CD4-positive, alpha-beta T cell (primary cell): Measurements from ENCODE around the gene CCDC50. TPM values are rescaled to one million over a fixed set of nuclear protein-coding genes. Genes with fewer than 3 reads are reported as not detected.

Experiments
- ATAC-seq: fragments of 200-7000 bp; cut with Tn5 transposase; one replicate; pipeline ENCODE4 v1.10.0; 2022; ENCODE audit warnings: mild to moderate bottlenecking; ENCODE audit not compliant: poor library complexity
- CTCF ChIA-PET: fragments of 350-600 bp; sonication (Branson Sonifier 250); formaldehyde crosslinking; loops from one replicate; lab custom pipeline; 2021; ENCODE audit warnings: antibody characterized with exemption, inconsistent platforms; lab: Charles Lee
- POLR2A ChIA-PET: fragments of 350-600 bp; sonication (Branson Sonifier 250); formaldehyde crosslinking; loops from one replicate; lab custom pipeline; 2021; ENCODE audit warnings: antibody characterized with exemption, inconsistent platforms; lab: Charles Lee
- DNase-seq, 14 experiments: peaks; one replicate each; pipeline ENCODE4 v3.0.0-alpha.2; 2013 to 2020; ENCODE audit warnings: mixed read lengths in 2 of 14
- H3K27ac ChIP-seq, 2 donors: one replicate each; pipeline versions ENCODE4 v1.5.1 to v1.7.0; 2013; ENCODE audit warnings: low read length in 2 of 2, low read depth in 1 of 2, mild to moderate bottlenecking in 1 of 2
- H3K27me3 ChIP-seq, 2 experiments: 1 replicate in 1 of 2; 2 replicates in 1 of 2; pipeline versions ENCODE4 v1.6.1 to v1.7.0; 2013; ENCODE audit warnings: low read length in 2 of 2, control low read depth in 1 of 2, mild to moderate bottlenecking in 1 of 2, moderate library complexity in 1 of 2; ENCODE audit not compliant: insufficient read depth in 2 of 2, control insufficient read depth in 1 of 2
- H3K36me3 ChIP-seq: one replicate; pipeline ENCODE4 v1.6.1; 2013; ENCODE audit warnings: low read length, control low read depth; ENCODE audit not compliant: insufficient read depth
- H3K4me1 ChIP-seq: one replicate; pipeline ENCODE4 v1.6.1; 2013; ENCODE audit warnings: low read length, control low read depth; ENCODE audit not compliant: insufficient read depth
- H3K4me3 ChIP-seq: one replicate; pipeline ENCODE4 v1.5.1; 2013; ENCODE audit warnings: mild to moderate bottlenecking, low read length, moderate library complexity
- H3K9me3 ChIP-seq, 2 experiments: 1 replicate in 1 of 2; 2 replicates in 1 of 2; pipeline versions ENCODE4 v1.6.1 to v1.7.0; 2013; ENCODE audit warnings: low read length in 2 of 2, mild to moderate bottlenecking in 2 of 2, control low read depth in 1 of 2, moderate library complexity in 1 of 2; ENCODE audit not compliant: control insufficient read depth in 1 of 2, insufficient read depth in 1 of 2
- H3K27ac Mint-ChIP-seq: one replicate; pipeline ENCODE4 v1.8.0; 2020; ENCODE audit warnings: mixed read lengths
- H3K27me3 Mint-ChIP-seq: one replicate; pipeline ENCODE4 v1.8.0; 2021; ENCODE audit warnings: mixed read lengths
- H3K36me3 Mint-ChIP-seq: one replicate; pipeline ENCODE4 v1.8.0; 2021; ENCODE audit warnings: low read depth, mixed read lengths
- H3K4me1 Mint-ChIP-seq: one replicate; pipeline ENCODE4 v1.8.0; 2021; ENCODE audit warnings: low read depth, mixed read lengths
- H3K4me3 Mint-ChIP-seq: one replicate; pipeline ENCODE4 v1.8.0; 2020; ENCODE audit warnings: mild to moderate bottlenecking, mixed read lengths
- H3K9me3 Mint-ChIP-seq: one replicate; pipeline ENCODE4 v1.8.0; 2020; ENCODE audit warnings: mixed read lengths
- intact Hi-C, 2 experiments: fragments of 100-400 bp; cut with DNase I in 1 of 2; cut with micrococcal nuclease in 1 of 2; formaldehyde crosslinking; loops; one replicate each; pipeline versions ENCODE4 v1.15.1 to v1.9.0; 2023 to 2025; cut with DNase I, micrococcal nuclease
- total RNA-seq, 174 experiments: library from RNA in 2 of 174; stranded (reverse) in 2 of 174; gene quantifications; one replicate each; pipeline ENCODE4 v1.2.3 and lab custom pipeline; 2021 to 2026
- TF ChIP-seq, protein P1 (sequence below): fragments of 200-600 bp; IDR thresholded peaks from one replicate; pipeline ENCODE4 v1.8.0; 2022; ENCODE audit warnings: antibody characterized with exemption, mild to moderate bottlenecking

CCDC50 gene
- total RNA-seq, 2 experiments from 2014 or later, result 16.7 to 16.8 TPM

DNA sequence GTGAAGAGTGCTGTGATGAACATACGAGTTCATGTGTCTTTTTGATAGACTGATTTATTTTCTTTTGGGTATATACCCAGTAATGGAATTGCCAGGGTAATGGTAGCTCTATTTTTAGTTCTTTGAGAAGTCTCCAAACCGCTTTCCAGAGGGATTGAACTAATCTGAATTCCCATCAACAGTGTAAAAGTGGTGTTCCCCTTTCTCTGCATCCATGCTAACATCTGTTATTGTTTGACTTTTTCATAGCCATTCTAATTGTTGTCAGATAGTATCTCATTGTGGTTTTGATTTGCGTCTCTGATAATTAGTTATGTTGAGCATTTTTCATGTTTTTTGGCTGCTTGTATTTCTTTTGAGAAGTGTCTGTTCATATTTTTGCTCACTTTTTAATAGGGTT, 55.9 kb downstream of the CCDC50 start:
- H3K27ac Mint-ChIP-seq, result no peak overlapping the region
- Histone ChIP-seq H3K27me3 (no peaks in the 10 kb centered on the region), H3K36me3 (no peaks in the 10 kb centered on the region), H3K4me3 (no peak overlapping the region), H3K4me1 (no peaks in the 10 kb centered on the region), H3K27ac (no peak overlapping the region), H3K9me3 (no peaks in the 10 kb centered on the region)
- intact Hi-C loops, result loop anchor here in 1 of 2 experiments (10.0 kb wide), 1 partner anchor 140 kb away; no protein-coding TSS in a partner anchor
- no peak for ATAC-seq
- ChIA-PET POLR2A (no interaction called here), CTCF (no interaction called here)
- no peaks in the 10 kb centered on the region for H3K9me3 Mint-ChIP-seq
- H3K4me3 Mint-ChIP-seq, result no peak overlapping the region
- TF ChIP-seq, protein P1, sequence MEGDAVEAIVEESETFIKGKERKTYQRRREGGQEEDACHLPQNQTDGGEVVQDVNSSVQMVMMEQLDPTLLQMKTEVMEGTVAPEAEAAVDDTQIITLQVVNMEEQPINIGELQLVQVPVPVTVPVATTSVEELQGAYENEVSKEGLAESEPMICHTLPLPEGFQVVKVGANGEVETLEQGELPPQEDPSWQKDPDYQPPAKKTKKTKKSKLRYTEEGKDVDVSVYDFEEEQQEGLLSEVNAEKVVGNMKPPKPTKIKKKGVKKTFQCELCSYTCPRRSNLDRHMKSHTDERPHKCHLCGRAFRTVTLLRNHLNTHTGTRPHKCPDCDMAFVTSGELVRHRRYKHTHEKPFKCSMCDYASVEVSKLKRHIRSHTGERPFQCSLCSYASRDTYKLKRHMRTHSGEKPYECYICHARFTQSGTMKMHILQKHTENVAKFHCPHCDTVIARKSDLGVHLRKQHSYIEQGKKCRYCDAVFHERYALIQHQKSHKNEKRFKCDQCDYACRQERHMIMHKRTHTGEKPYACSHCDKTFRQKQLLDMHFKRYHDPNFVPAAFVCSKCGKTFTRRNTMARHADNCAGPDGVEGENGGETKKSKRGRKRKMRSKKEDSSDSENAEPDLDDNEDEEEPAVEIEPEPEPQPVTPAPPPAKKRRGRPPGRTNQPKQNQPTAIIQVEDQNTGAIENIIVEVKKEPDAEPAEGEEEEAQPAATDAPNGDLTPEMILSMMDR, result no peak
- H3K27me3 Mint-ChIP-seq, result no peaks in the 10 kb centered on the region
- peaks cover 13% of the 10 kb centered on the region for H3K36me3 Mint-ChIP-seq
- peaks cover 7% of the 10 kb centered on the region for H3K4me1 Mint-ChIP-seq
- no peak for DNase-seq

DNA sequence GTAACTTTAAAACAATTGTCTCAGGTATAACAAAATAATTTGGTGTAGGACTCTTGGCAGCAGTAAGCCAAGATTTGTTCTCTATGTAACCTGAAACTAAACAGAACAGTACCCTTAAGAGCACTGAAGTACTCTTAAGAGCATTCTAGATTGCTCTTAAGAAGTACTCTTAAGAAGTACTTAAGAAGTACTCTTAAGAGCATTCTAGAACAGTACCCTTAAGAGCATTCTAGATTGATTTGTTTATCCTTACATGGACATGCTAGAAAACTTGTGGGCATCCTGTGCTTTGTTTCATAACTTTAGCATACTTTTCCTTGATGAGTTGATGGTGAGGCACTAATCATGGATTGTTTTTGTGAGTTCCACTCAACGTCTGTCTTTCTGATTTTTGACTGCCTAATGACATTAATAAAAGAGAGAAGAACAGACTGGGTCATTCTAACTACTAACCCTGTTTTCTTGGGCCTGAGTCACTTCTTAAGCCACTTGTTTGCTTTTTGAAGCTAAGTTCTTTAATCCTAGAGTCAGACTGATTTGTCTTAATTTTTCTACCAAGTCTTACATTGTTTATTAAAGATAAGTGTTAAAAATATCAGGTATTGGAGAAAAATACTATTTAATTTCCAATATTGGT, 58.4 kb downstream of the CCDC50 start:
- H3K4me1 ChIP-seq, result no peaks in the 10 kb centered on the region
- no peak overlapping the region for H3K4me3 Mint-ChIP-seq
- H3K4me3 ChIP-seq, result no peak overlapping the region
- H3K9me3 ChIP-seq, result no peaks in the 10 kb centered on the region
- no peak overlapping the region for H3K27ac ChIP-seq
- no peak overlapping the region for H3K27ac Mint-ChIP-seq
- no peak for ATAC-seq
- H3K27me3 ChIP-seq, result no peaks in the 10 kb centered on the region
- H3K36me3 ChIP-seq, result no peaks in the 10 kb centered on the region
- ChIA-PET CTCF (no interaction called here), POLR2A (no interaction called here)
- H3K27me3 Mint-ChIP-seq, result no peaks in the 10 kb centered on the region
- intact Hi-C loops, result loop anchor here in 1 of 2 experiments (10.0 kb wide), 1 partner anchor 143 kb away; no protein-coding TSS in a partner anchor
- DNase-seq, result no peak
- TF ChIP-seq, protein P1, result no peak
- H3K9me3 Mint-ChIP-seq, result no peaks in the 10 kb centered on the region
- H3K4me1 Mint-ChIP-seq, result no peaks in the 10 kb centered on the region
- H3K36me3 Mint-ChIP-seq, result peaks cover 7% of the 10 kb centered on the region

DNA sequence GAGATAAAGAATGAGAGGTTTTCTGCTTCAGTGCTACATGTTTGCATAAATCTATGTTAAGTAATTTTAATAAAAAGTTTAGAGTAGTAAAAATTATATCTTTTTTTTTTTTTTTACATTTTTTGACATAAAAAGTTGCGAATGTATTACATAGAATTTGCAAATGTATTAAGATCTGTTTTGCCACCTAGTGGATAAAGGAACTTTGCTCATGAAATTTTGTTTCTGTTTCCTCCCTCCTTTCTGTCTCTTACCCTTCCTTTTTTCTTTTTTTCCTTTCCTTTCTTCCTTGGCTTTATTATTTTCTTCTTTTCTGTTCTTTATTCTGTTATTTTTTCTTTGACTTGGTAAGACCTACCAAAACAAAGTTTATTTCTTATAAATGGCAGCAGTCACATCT, 59.6 kb downstream of the CCDC50 start:
- intact Hi-C loops, result loop anchor here in 1 of 2 experiments (10.0 kb wide), 1 partner anchor 144 kb away; no protein-coding TSS in a partner anchor

More for the DNA sequence above, 59.6 kb downstream of the CCDC50 start:
- no peaks in the 10 kb centered on the region for H3K9me3 ChIP-seq
- ATAC-seq (no peak), DNase-seq (no peak)
- no peaks in the 10 kb centered on the region for H3K36me3 ChIP-seq
- no peaks in the 10 kb centered on the region for H3K27me3 ChIP-seq
- Mint-ChIP-seq H3K27ac (no peak overlapping the region), H3K36me3 (no peaks in the 10 kb centered on the region), H3K27me3 (no peaks in the 10 kb centered on the region), H3K4me3 (no peak overlapping the region), H3K9me3 (no peaks in the 10 kb centered on the region), H3K4me1 (no peaks in the 10 kb centered on the region)
- no peak overlapping the region for H3K4me3 ChIP-seq
- CTCF ChIA-PET, result no interaction called here
- H3K27ac ChIP-seq, result no peak overlapping the region
- no peaks in the 10 kb centered on the region for H3K4me1 ChIP-seq
- TF ChIP-seq, protein P1, result no peak
- POLR2A ChIA-PET, result no interaction called here
